Right lobe of liver (tissue), 4 donors: ENCODE data around the gene PTPN7.

Experiments used
- CTCF ChIP-seq, 4 donors: fragments of 200-600 bp in 3 of 4; fragments of 450-650 bp in 1 of 4; IDR thresholded peaks; one replicate each; pipeline versions ENCODE4 v1.5.1 to v1.8.0; 2016 to 2022; ENCODE audit warnings: antibody characterized with exemption in 4 of 4, mild to moderate bottlenecking in 2 of 4
- POLR2A ChIP-seq: fragments of 450-650 bp; IDR thresholded peaks from one replicate; pipeline ENCODE4 v1.6.1; 2017; ENCODE audit warnings: antibody characterized with exemption, mild to moderate bottlenecking
- donor health status: DM: no; HTN: no; CAD: no.
- donor health status: DM: no; HTN: no; CAD: no.
- donor health status: DM: no; HTN: yes; CAD: no.

- TF ChIP-seq CTCF (IDR thresholded peaks at IDR 0.05) (no peak), POLR2A (no peak)
These were observed 21.9 kb upstream of the PTPN7 start for GRCh38 chr1:202182040-202182877.
